Non-pigmented ciliary epithelial cell (primary cell): ENCODE results near the gene SEC16A.
"Not testable (repeated sequence)": the region's sequence is repeated elsewhere in the genome, so short reads cannot be mapped to it uniquely, and the experiment has no call there.

Experiments used
- DNase-seq: peaks from one replicate; pipeline ENCODE4 v3.0.0-alpha.2; 2010; ENCODE audit warnings: low read depth

SEC16A gene

GRCh38 chr9:136438548-136439480, 44.0 kb downstream of the SEC16A start:
- DNase-seq: no peak

GRCh38 chr9:136437839-136438547, 44.8 kb downstream of the SEC16A start:
- no peak for DNase-seq

- DNase-seq: no peak
These were observed 45.4 kb downstream of the SEC16A start for GRCh38 chr9:136437430-136437829.

GRCh38 chr9:136436055-136436634, 46.7 kb downstream of the SEC16A start:
- DNase-seq: no peak

- no peak for DNase-seq
These were observed 48.2 kb downstream of the SEC16A start for GRCh38 chr9:136434580-136435169.

GRCh38 chr9:136433849-136434579, 48.8 kb downstream of the SEC16A start:
- DNase-seq: no peak

GRCh38 chr9:136433043-136433715, 49.7 kb downstream of the SEC16A start:
- DNase-seq: no peak

GRCh38 chr9:136432591-136432990, 50.2 kb downstream of the SEC16A start:
- DNase-seq: no peak

- no peak for DNase-seq
These were observed 51.0 kb downstream of the SEC16A start for GRCh38 chr9:136431782-136432350.

- no peak for DNase-seq
These were observed 52.1 kb downstream of the SEC16A start for GRCh38 chr9:136430588-136431234.

GRCh38 chr9:136429683-136430491, 53.0 kb downstream of the SEC16A start:
- no peak for DNase-seq

- DNase-seq: no peak
These were observed 53.7 kb downstream of the SEC16A start for GRCh38 chr9:136429075-136429628.

GRCh38 chr9:136426787-136427186, 56.1 kb downstream of the SEC16A start:
- DNase-seq: no peak

- not testable (repeated sequence) for DNase-seq
These were observed 57.5 kb downstream of the SEC16A start for GRCh38 chr9:136425367-136425766.

- DNase-seq: no peak
These were observed 58.0 kb downstream of the SEC16A start for GRCh38 chr9:136424750-136425362.

GRCh38 chr9:136423432-136424146, 59.3 kb downstream of the SEC16A start:
- DNase-seq: no peak

- DNase-seq: no peak
These were observed 60.0 kb downstream of the SEC16A start for GRCh38 chr9:136422876-136423275.

GRCh38 chr9:136421791-136422190, 61.0 kb downstream of the SEC16A start:
- no peak for DNase-seq
